Measurements from ENCODE around the gene IFNGR1. TPM values are rescaled to one million over a fixed set of nuclear protein-coding genes. Genes with fewer than 3 reads are reported as not detected.

The IFNGR1 gene
- total RNA-seq, 1 experiment from 2014 or later, result 27.1 TPM

DNA sequence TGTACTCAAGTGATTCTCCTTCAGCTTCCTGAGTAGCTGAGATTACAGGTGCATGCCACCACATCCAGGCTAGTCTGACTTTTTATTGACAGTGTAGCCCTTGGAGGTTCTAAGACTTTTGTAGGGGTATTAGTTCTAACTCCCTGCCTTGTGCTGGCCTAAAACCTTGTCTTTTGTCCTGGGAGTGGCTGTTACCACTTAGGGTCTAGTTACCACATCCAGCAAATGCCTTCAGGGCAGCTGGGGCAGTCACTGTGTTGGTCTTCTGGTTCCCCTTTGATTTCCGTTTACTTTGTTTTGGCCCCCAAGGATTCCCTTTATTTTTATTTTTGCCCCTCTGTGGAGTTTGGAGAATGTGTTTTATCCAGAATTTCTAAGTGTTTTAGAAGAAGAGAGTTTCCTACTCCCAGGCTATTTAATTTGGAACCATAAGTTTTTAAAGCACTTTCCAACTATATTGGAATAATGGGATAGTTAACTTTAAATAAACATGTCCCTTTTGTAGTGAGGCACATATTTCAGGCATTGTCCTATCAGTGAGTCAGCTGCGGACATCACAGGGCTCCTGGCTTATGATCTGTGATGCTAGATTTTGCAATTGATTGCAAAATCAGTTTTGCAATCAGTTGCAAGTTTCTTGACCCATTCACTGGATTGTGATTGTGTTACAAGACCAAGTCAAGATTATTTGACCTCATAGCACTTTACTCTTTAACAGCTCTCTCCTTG lies 70.7 kb downstream of the IFNGR1 start:
- no peak overlapping the region for H3K4me3 ChIP-seq (replicated peaks in 1 of 2; ENCODE audit: low read depth in 1 of 2, low read length in 2 of 2)
- BruUV-seq (replicated peaks), result no TSS peak
- ChIA-PET CTCF (no interaction called here), POLR2A (no interaction called here), RAD21 (ENCODE audit: low non-redundant PET in 1 of 2, low total read pairs in 2 of 2, uncharacterized antibody in 2 of 2, unreplicated experiment in 2 of 2) (no interaction called here)
- H3K4me1 ChIP-seq (ENCODE audit: control insufficient read depth in 1 of 2, insufficient read depth in 2 of 2, low read length in 2 of 2), result no peaks in the 10 kb centered on the region
- intact Hi-C loops (cut with micrococcal nuclease), result no loop called here
- H4K20me1 ChIP-seq (ENCODE audit: insufficient read depth), result no peaks in the 10 kb centered on the region
- H2AFZ ChIP-seq (ENCODE audit: low read depth, low read length, poor library complexity, severe bottlenecking), result no peak overlapping the region
- ATAC-seq, result no peak
- H3K9me2 ChIP-seq (ENCODE audit: insufficient read depth), result no peaks in the 10 kb centered on the region
- TF ChIP-seq CEBPB (IDR thresholded peaks at IDR 0.05; ENCODE audit: low read depth) (peak; percentile 58; the same call in 1 of the 2 replicates), SIN3A (IDR thresholded peaks at IDR 0.05; ENCODE audit: low read depth) (no peak)
- H3K4me2 ChIP-seq (ENCODE audit: low read length), result no peak overlapping the region
- no peak for DNase-seq (ENCODE audit: low read depth, low spot score)
- H3K36me3 ChIP-seq (ENCODE audit: control insufficient read depth in 1 of 2, insufficient read depth in 2 of 2, low read length in 2 of 2), result no peaks in the 10 kb centered on the region
- H3K9me3 ChIP-seq (ENCODE audit: control insufficient read depth in 1 of 2, insufficient read depth in 1 of 2, low read depth in 1 of 2, low read length in 2 of 2), result no peaks in the 10 kb centered on the region
- H3K9ac ChIP-seq (ENCODE audit: low read length), result no peak overlapping the region
- H3K27ac ChIP-seq (ENCODE audit: low read depth, low read length), result no peak overlapping the region
- H3K79me2 ChIP-seq (ENCODE audit: insufficient read depth, low read length), result no peaks in the 10 kb centered on the region
- no peaks in the 10 kb centered on the region for H3K27me3 ChIP-seq (ENCODE audit: insufficient read depth, low read length)

Other genes with a start within 250 kb of the IFNGR1 start
- 1.1 TPM for gene IL20RA, start 174.4 kb downstream of the IFNGR1 start, total RNA-seq (2021; ENCODE audit: unreplicated experiment)
- gene IL22RA2, start 45.7 kb downstream of the IFNGR1 start, total RNA-seq (2021; ENCODE audit: unreplicated experiment), result not detected

Data from HCT116 (cell line).